GM12878 (cell line): Measurements from ENCODE around the gene PPP3CA. TPM values are rescaled to one million over a fixed set of nuclear protein-coding genes. Genes with fewer than 3 reads are reported as not detected.

Experiments used
- ATAC-seq: fragments of 200-7000 bp; cut with Tn5 transposase; 3 replicates; pipeline ENCODE4 v1.9.1; 2020; ENCODE audit warnings: mild to moderate bottlenecking, moderate library complexity
- BruUV-seq: library from RNA; stranded (reverse); fragments of 400-500 nt; replicated peaks from 2 replicates; lab custom pipeline; 2021; lab: Mats Ljungman, UMichigan
- CTCF ChIA-PET: fragments of 300-600 bp; sonication (Branson Sonifier 250); formaldehyde crosslinking; extraction: SDS; loops from one replicate; lab custom pipeline; 2021; ENCODE audit warnings: inconsistent platforms; lab: Yijun Ruan, JAX
- POLR2A ChIA-PET: fragments of 350-600 bp; formaldehyde crosslinking; extraction: SDS; loops from one replicate; lab custom pipeline; 2021; ENCODE audit warnings: inconsistent platforms; lab: Charles Lee
- RAD21 ChIA-PET: fragments of 300-600 bp; sonication (Branson Sonifier 250); formaldehyde crosslinking; loops from one replicate; lab custom pipeline; 2023; ENCODE audit warnings: antibody characterized with exemption; ENCODE audit not compliant: unreplicated experiment; lab: Charles Lee
- SMC1A ChIA-PET: fragments of 300-600 bp; sonication (Branson Sonifier 250); formaldehyde crosslinking; loops from one replicate; lab custom pipeline; 2023; ENCODE audit not compliant: unreplicated experiment, uncharacterized antibody; lab: Charles Lee
- DNase-seq: peaks from one replicate; pipeline ENCODE4 v3.0.0-alpha.2; 2011; ENCODE audit warnings: low read depth, low spot score
- FAIRE-seq: peaks from 3 replicates; lab custom pipeline; 2011; peaks lifted over from hg19 to GRCh38; lab: Jason Lieb, UNC
- H2AFZ ChIP-seq: 2 replicates; pipeline ENCODE4 v1.6.0; 2011; ENCODE audit warnings: low read depth, low read length, control low read depth; ENCODE audit not compliant: control insufficient read depth
- H3K27ac ChIP-seq: 2 replicates; pipeline ENCODE4 v1.5.1; 2011; ENCODE audit warnings: control low read depth; ENCODE audit not compliant: control insufficient read depth, insufficient read depth
- H3K27me3 ChIP-seq, 2 experiments: replicated peaks in 1 of 2; 2 replicates each; pipeline versions ENCODE4 v1.6.0 to v1.6.1; 2011; ENCODE audit warnings: low read length in 1 of 2; ENCODE audit not compliant: control insufficient read depth in 2 of 2, insufficient read depth in 2 of 2
- H3K36me3 ChIP-seq, 2 experiments: 2 replicates each; pipeline ENCODE4 v1.5.1; 2011; ENCODE audit warnings: low read length in 1 of 2; ENCODE audit not compliant: control insufficient read depth in 2 of 2, insufficient read depth in 2 of 2
- H3K4me1 ChIP-seq: 2 replicates; pipeline ENCODE4 v1.6.1; 2011; ENCODE audit warnings: mild to moderate bottlenecking, low read length, moderate library complexity, mixed read lengths; ENCODE audit not compliant: control insufficient read depth, insufficient read depth
- H3K4me2 ChIP-seq: 2 replicates; pipeline ENCODE4 v1.6.0; 2011; ENCODE audit warnings: control low read depth; ENCODE audit not compliant: control insufficient read depth, insufficient read depth
- H3K4me3 ChIP-seq: fragments of 200-600 bp; sonication (generic); 2 replicates; pipeline ENCODE4 v1.5.1; 2016
- H3K79me2 ChIP-seq: 2 replicates; pipeline ENCODE4 v1.6.0; 2011; ENCODE audit warnings: low read length; ENCODE audit not compliant: control insufficient read depth, insufficient read depth
- H3K9ac ChIP-seq: 2 replicates; pipeline ENCODE4 v1.8.0; 2011; ENCODE audit warnings: low read length, control low read depth, mixed read lengths; ENCODE audit not compliant: control insufficient read depth, insufficient read depth
- H3K9me3 ChIP-seq: replicated peaks from 3 replicates; pipeline ENCODE4 v1.5.1; 2011; ENCODE audit warnings: mild to moderate bottlenecking, low read length; ENCODE audit not compliant: control insufficient read depth, insufficient read depth
- H4K20me1 ChIP-seq: 2 replicates; pipeline ENCODE4 v1.6.0; 2011; ENCODE audit not compliant: control insufficient read depth, insufficient read depth
- BHLHE40 ChIP-seq, 2 experiments: fragments of 450-650 bp in 1 of 2; IDR thresholded peaks; 2 replicates each; pipeline ENCODE4 v1.6.1; 2011 to 2017; ENCODE audit warnings: low read depth in 2 of 2, borderline replicate concordance in 1 of 2, improper control_type of control experiment in 1 of 2, low read length in 1 of 2, mild to moderate bottlenecking in 1 of 2
- BRCA1 ChIP-seq: IDR thresholded peaks from 2 replicates; pipeline ENCODE4 v1.6.1; 2011; ENCODE audit warnings: low read depth, low read length, improper control_type of control experiment
- CHD4 ChIP-seq: fragments of 200-600 bp; sonication (generic); IDR thresholded peaks from 2 replicates; pipeline ENCODE4 v1.6.1; 2016; ENCODE audit warnings: mild to moderate bottlenecking
- EED ChIP-seq: sonication (generic); IDR thresholded peaks from 2 replicates; pipeline ENCODE4 v1.6.1; 2016; ENCODE audit warnings: antibody characterized with exemption, low read depth
- EGR1 ChIP-seq, 2 experiments: IDR thresholded peaks; 1 replicate in 1 of 2; 2 replicates in 1 of 2; pipeline ENCODE4 v1.6.1; 2011 to 2012; ENCODE audit warnings: low read depth in 2 of 2, low read length in 2 of 2, borderline replicate concordance in 1 of 2, mild to moderate bottlenecking in 1 of 2, moderate library complexity in 1 of 2
- ETV6 ChIP-seq, 2 experiments: fragments of 450-650 bp in 1 of 2; IDR thresholded peaks in 1 of 2; conservative IDR thresholded peaks in 1 of 2; 2 replicates each; pipeline ENCODE4 v1.6.1; 2014; ENCODE audit warnings: antibody characterized with exemption in 1 of 2, borderline replicate concordance in 1 of 2, low read depth in 1 of 2, mild to moderate bottlenecking in 1 of 2, moderate library complexity in 1 of 2
- FOS ChIP-seq: IDR thresholded peaks from 3 replicates; pipeline ENCODE4 v1.6.1; 2011; ENCODE audit warnings: borderline replicate concordance; ENCODE audit not compliant: insufficient read length; ENCODE audit errors: extremely low read depth
- HCFC1 ChIP-seq: fragments of 150-350 bp; IDR thresholded peaks from 2 replicates; pipeline ENCODE4 v1.6.1; 2014; ENCODE audit warnings: low read length
- HDGF ChIP-seq: fragments of 450-650 bp; IDR thresholded peaks from 2 replicates; pipeline ENCODE4 v1.6.1; 2016; ENCODE audit warnings: antibody characterized with exemption
- KLF5 ChIP-seq: fragments of 450-650 bp; IDR thresholded peaks from 2 replicates; pipeline ENCODE4 v1.6.1; 2014; ENCODE audit warnings: mild to moderate bottlenecking; ENCODE audit not compliant: partially characterized antibody
- NR2F1 ChIP-seq: fragments of 450-650 bp; conservative IDR thresholded peaks from 2 replicates; pipeline ENCODE4 v1.6.1; 2017; ENCODE audit warnings: mild to moderate bottlenecking
- PAX5 ChIP-seq: IDR thresholded peaks from 2 replicates; pipeline ENCODE4 v1.6.1; 2011; ENCODE audit warnings: low read depth, low read length, borderline replicate concordance
- RAD51 ChIP-seq: fragments of 450-650 bp; IDR thresholded peaks from 2 replicates; pipeline ENCODE4 v1.6.1; 2016; ENCODE audit warnings: moderate library complexity, mild to moderate bottlenecking, inconsistent platforms
- RB1 ChIP-seq: fragments of 450-650 bp; formaldehyde crosslinking; IDR thresholded peaks from 2 replicates; pipeline ENCODE4 v1.6.1; 2017; ENCODE audit warnings: mild to moderate bottlenecking, borderline replicate concordance
- SUPT20H ChIP-seq: IDR thresholded peaks from 2 replicates; pipeline ENCODE4 v1.6.1; 2011; ENCODE audit warnings: low read depth, mild to moderate bottlenecking, low read length, moderate library complexity, borderline replicate concordance; ENCODE audit not compliant: control insufficient read depth
- ZNF274 ChIP-seq: IDR thresholded peaks from one replicate; pipeline ENCODE4 v1.8.0; 2011; ENCODE audit not compliant: insufficient read length, insufficient read depth
- ZSCAN29 ChIP-seq: fragments of 450-650 bp; IDR thresholded peaks from 2 replicates; pipeline ENCODE4 v1.6.1; 2017; ENCODE audit warnings: mild to moderate bottlenecking, moderate library complexity
- ZZZ3 ChIP-seq: IDR thresholded peaks from 2 replicates; pipeline ENCODE4 v1.6.1; 2011; ENCODE audit warnings: low read depth; ENCODE audit not compliant: control insufficient read depth, insufficient read length
- WGBS: methylation state at CpG from one replicate; pipeline ENCODE4 v1.1.6; 2016; ENCODE audit warnings: low lambda C conversion rate; ENCODE audit not compliant: insufficient replicate concordance, insufficient coverage; ENCODE audit errors: missing lambda C conversion rate; 5-methylcytosine and 5-hydroxymethylcytosine counted together
- in situ Hi-C: fragments of 300-500 bp; cut with MboI; formaldehyde crosslinking; loops from 9 replicates; pipeline ENCODE4 v1.14.3; 2018; ENCODE audit warnings: mixed read lengths
- intact Hi-C: fragments of 100-400 bp; cut with micrococcal nuclease; formaldehyde crosslinking; loops from one replicate; pipeline ENCODE4 v1.14.2; 2022; ENCODE audit not compliant: unreplicated experiment
- polyA plus RNA-seq, 11 experiments: library from polyadenylated mRNA; depleted of rRNA in 4 of 11; unstranded in 6 of 11; stranded (reverse) in 5 of 11; fragments of >200 nt; fragmentation: Nextera tagmentation in 4 of 11; fragmentation: Illumina TruSeq in 1 of 11; extraction: Ambion mirVana in 4 of 11; extraction: Trizol in 1 of 11; gene quantifications; 1 replicate in 1 of 11; 2 replicates in 10 of 11; pipeline versions ENCODE4 v1.2.1 to v1.2.3, GENCODE V29; 2011 to 2016; ENCODE audit warnings: inconsistent platforms in 2 of 11, missing spikeins in 2 of 11, low read depth in 1 of 11
- total RNA-seq, 4 experiments: library from RNA; depleted of rRNA in 3 of 4; stranded (reverse); fragments of >200 nt in 3 of 4; fragmentation: Illumina TruSeq in 1 of 4; extraction: Trizol in 1 of 4; gene quantifications; 2 replicates each; pipeline versions ENCODE4 v1.2.1 to v1.2.3, GENCODE V29; 2013 to 2021
- TF ChIP-seq, protein P1 (sequence below): IDR thresholded peaks from 2 replicates; pipeline ENCODE4 v1.6.1; 2011; ENCODE audit warnings: low read depth, low read length, improper control_type of control experiment, borderline replicate concordance

Gene PPP3CA
- total and polyA plus RNA-seq, 10 of the 15 experiments (the other 5 are each of a cell fraction or from before 2014, with no cell fraction given) = 0.33 to 9.0 (median 1.0) TPM

GRCh38 chr4:101287324-101287723 lies 60.0 kb downstream of the PPP3CA start:
- Histone ChIP-seq H3K4me2 (no peak overlapping the region), H3K79me2 (no peaks in the 10 kb centered on the region), H3K27ac (no peak overlapping the region), H3K27me3 (no peaks in the 10 kb centered on the region), H3K9ac (no peak overlapping the region), H3K36me3 (no peaks in the 10 kb centered on the region)
- BruUV-seq = no TSS peak
- intact Hi-C loops (no loop called here), in situ Hi-C loops (no loop called here)
- ChIA-PET CTCF (interaction anchor here (0.6 kb wide), 1 partner anchor 63 kb away, joined by 3 read pairs; no protein-coding TSS in a partner anchor), RAD21 (no interaction called here), SMC1A (interaction anchor here (1.0 to 1.6 kb wide), 2 partner anchors 9 to 19 kb away, joined by 3 to 6 read pairs; no protein-coding TSS in a partner anchor)
- no peak for DNase-seq
- 88% methylated on average over 2 of the region's 2 CpGs for WGBS
- FAIRE-seq = no peak
- TF ChIP-seq EED (no peak), HDGF (no peak), BRCA1 (no peak), PAX5 (no peak), FOS (no peak), NR2F1 (no peak), EGR1 (IDR thresholded peaks at IDR 0.05; ENCODE audit: borderline replicate concordance in 1 of 2, low read depth in 2 of 2, low read length in 2 of 2) (no peak), RB1 (no peak), SUPT20H (no peak), ETV6 (conservative IDR thresholded peaks at IDR 0.05 in 1 of 2, IDR thresholded peaks at IDR 0.05 in 1 of 2; ENCODE audit: borderline replicate concordance in 1 of 2, low read depth in 1 of 2) (no peak), ZNF274 (no peak), BHLHE40 (IDR thresholded peaks at IDR 0.05; ENCODE audit: borderline replicate concordance in 1 of 2, low read depth in 2 of 2, low read length in 1 of 2) (no peak), HCFC1 (no peak), KLF5 (no peak), RAD51 (no peak), ZSCAN29 (no peak), CHD4 (no peak), ZZZ3 (no peak)
- TF ChIP-seq, protein P1, sequence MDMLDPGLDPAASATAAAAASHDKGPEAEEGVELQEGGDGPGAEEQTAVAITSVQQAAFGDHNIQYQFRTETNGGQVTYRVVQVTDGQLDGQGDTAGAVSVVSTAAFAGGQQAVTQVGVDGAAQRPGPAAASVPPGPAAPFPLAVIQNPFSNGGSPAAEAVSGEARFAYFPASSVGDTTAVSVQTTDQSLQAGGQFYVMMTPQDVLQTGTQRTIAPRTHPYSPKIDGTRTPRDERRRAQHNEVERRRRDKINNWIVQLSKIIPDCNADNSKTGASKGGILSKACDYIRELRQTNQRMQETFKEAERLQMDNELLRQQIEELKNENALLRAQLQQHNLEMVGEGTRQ = no peak
- TF ChIP-seq, all 136 proteins: peak for 0
- no peak for ATAC-seq
- H3K4me3 ChIP-seq = no peak overlapping the region
- H4K20me1 ChIP-seq = no peaks in the 10 kb centered on the region
- peaks cover 2% of the 10 kb centered on the region; the same call in 1 of the 2 replicates for H3K4me1 ChIP-seq
- H2AFZ ChIP-seq = no peak overlapping the region
- no peaks in the 10 kb centered on the region for H3K9me3 ChIP-seq
- POLR2A ChIA-PET = no interaction called here
